Smooth muscle cell (in vitro differentiated cells): ENCODE data around the gene DNAH3. TPM values are rescaled to one million over a fixed set of nuclear protein-coding genes. Genes with fewer than 3 reads are reported as not detected.

Source experiments
- DNase-seq: peaks from one replicate; lab custom pipeline; 2025; ENCODE audit not compliant: unreplicated experiment; lab: John Stamatoyannopoulos, UW
- H2AFZ ChIP-seq: fragments of 200-600 bp; sonication (generic); 2 replicates; pipeline ENCODE4 v1.6.0; 2016; ENCODE audit warnings: antibody characterized with exemption, low read depth, mild to moderate bottlenecking
- H3F3A ChIP-seq: fragments of 200-600 bp; sonication (generic); 2 replicates; pipeline ENCODE4 v1.6.0; 2017; ENCODE audit warnings: antibody characterized with exemption, low read depth
- H3K27ac ChIP-seq: fragments of 200-600 bp; sonication (generic); 2 replicates; pipeline ENCODE4 v1.5.1; 2016; ENCODE audit warnings: low read depth, mild to moderate bottlenecking
- H3K27me3 ChIP-seq: fragments of 200-600 bp; sonication (generic); 2 replicates; pipeline ENCODE4 v1.6.1; 2016; ENCODE audit warnings: low read depth, mild to moderate bottlenecking
- H3K36me3 ChIP-seq: fragments of 200-600 bp; sonication (generic); 2 replicates; pipeline ENCODE4 v1.5.1; 2016; ENCODE audit warnings: low read depth
- H3K4me1 ChIP-seq: fragments of 200-600 bp; sonication (generic); 2 replicates; pipeline ENCODE4 v1.5.1; 2016; ENCODE audit warnings: low read depth
- H3K4me2 ChIP-seq: fragments of 200-600 bp; sonication (generic); 2 replicates; pipeline ENCODE4 v1.6.0; 2016; ENCODE audit warnings: mild to moderate bottlenecking
- H3K4me3 ChIP-seq: fragments of 200-600 bp; sonication (generic); 2 replicates; pipeline ENCODE4 v1.5.1; 2016; ENCODE audit warnings: mild to moderate bottlenecking
- H3K79me2 ChIP-seq: fragments of 200-600 bp; sonication (generic); 2 replicates; pipeline ENCODE4 v1.6.0; 2016; ENCODE audit warnings: low read depth, mild to moderate bottlenecking
- H3K9ac ChIP-seq: fragments of 200-600 bp; sonication (generic); 2 replicates; pipeline ENCODE4 v1.6.0; 2016; ENCODE audit warnings: low read depth
- H3K9me3 ChIP-seq: fragments of 200-600 bp; sonication (generic); replicated peaks from 2 replicates; pipeline ENCODE4 v1.5.1; 2016; ENCODE audit warnings: low read depth
- H4K20me1 ChIP-seq: fragments of 200-600 bp; sonication (generic); 2 replicates; pipeline ENCODE4 v1.6.0; 2016; ENCODE audit warnings: low read depth
- WGBS: methylation state at CpG from one replicate; pipeline ENCODE4 v1.1.7; 2016; ENCODE audit warnings: low lambda C conversion rate; 5-methylcytosine and 5-hydroxymethylcytosine counted together
- polyA plus RNA-seq: library from polyadenylated mRNA; unstranded; fragments of >200 nt; fragmentation: Nextera tagmentation; extraction: Ambion mirVana; gene quantifications from 2 replicates; pipeline ENCODE4 v1.2.1, GENCODE V29; 2016
- total RNA-seq: library from RNA; depleted of rRNA; stranded (reverse); fragments of >200 nt; gene quantifications from 2 replicates; pipeline ENCODE4 v1.2.3, GENCODE V29; 2014
- TF ChIP-seq, protein P1 (sequence below): fragments of 200-600 bp; sonication (generic); IDR thresholded peaks from 2 replicates; pipeline ENCODE4 v1.5.1; 2017; ENCODE audit warnings: borderline replicate concordance, mild to moderate bottlenecking, antibody characterized with exemption; ENCODE audit not compliant: insufficient read depth, poor library complexity, severe bottlenecking

DNAH3 gene, protein sequence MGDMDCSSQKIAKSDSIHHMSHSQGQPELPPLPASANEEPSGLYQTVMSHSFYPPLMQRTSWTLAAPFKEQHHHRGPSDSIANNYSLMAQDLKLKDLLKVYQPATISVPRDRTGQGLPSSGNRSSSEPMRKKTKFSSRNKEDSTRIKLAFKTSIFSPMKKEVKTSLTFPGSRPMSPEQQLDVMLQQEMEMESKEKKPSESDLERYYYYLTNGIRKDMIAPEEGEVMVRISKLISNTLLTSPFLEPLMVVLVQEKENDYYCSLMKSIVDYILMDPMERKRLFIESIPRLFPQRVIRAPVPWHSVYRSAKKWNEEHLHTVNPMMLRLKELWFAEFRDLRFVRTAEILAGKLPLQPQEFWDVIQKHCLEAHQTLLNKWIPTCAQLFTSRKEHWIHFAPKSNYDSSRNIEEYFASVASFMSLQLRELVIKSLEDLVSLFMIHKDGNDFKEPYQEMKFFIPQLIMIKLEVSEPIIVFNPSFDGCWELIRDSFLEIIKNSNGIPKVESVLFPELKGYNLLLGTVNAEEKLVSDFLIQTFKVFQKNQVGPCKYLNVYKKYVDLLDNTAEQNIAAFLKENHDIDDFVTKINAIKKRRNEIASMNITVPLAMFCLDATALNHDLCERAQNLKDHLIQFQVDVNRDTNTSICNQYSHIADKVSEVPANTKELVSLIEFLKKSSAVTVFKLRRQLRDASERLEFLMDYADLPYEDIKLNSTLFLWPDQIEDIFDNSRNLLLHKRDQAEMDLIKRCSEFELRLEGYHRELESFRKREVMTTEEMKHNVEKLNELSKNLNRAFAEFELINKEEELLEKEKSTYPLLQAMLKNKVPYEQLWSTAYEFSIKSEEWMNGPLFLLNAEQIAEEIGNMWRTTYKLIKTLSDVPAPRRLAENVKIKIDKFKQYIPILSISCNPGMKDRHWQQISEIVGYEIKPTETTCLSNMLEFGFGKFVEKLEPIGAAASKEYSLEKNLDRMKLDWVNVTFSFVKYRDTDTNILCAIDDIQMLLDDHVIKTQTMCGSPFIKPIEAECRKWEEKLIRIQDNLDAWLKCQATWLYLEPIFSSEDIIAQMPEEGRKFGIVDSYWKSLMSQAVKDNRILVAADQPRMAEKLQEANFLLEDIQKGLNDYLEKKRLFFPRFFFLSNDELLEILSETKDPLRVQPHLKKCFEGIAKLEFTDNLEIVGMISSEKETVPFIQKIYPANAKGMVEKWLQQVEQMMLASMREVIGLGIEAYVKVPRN (N-terminal part only)
- not detected in 2 replicates for total RNA-seq
- polyA plus RNA-seq = not detected in 2 replicates

DNA sequence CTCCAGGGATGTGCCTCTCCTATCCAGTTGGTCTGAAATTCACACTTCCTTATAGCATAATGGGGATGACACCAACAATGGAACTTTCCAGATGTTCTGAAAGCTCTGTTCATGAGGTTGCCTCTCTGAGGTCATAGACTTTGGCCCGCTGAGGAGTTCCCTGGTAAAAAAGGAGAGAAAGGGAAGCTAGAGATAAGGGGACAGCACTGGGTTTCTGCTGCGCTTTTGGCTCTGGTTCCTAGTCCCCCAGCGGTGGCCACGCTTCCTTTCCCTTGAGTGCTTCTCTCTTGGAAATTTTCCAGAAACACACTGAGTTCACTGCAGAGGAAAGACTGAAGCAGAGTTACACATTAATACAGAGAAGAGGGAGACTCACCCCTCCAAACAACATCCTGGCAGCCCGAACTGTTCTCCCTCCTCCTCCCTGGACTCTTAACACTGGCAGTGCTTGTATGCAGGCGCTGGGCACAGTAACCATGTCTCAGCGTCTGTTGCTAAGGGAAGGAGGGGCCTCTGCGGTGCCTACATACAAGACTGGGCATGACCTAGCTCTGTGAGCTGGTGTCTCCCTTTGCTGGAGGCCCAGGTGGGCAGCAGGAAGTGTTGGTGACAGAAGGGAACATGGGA lies at the start of gene DNAH3:
Gene DNAH3, minus strand, starts transcription at position 472 of the 627 bp plus-strand sequence. CDS start 527 bp downstream, outside the sequence.
- Histone ChIP-seq H3K27me3 (peaks cover 2% of the 10 kb centered on the region), H2AFZ (no peak within 1 kb of the TSS), H3K9me3 (no peaks in the 10 kb centered on the region), H3K4me1 (no peaks in the 10 kb centered on the region), H3K79me2 (no peaks in the 10 kb centered on the region), H3F3A (no peaks in the 10 kb centered on the region), H4K20me1 (no peaks in the 10 kb centered on the region), H3K36me3 (no peaks in the 10 kb centered on the region), H3K4me3 (no peak within 1 kb of the TSS), H3K9ac (no peak within 1 kb of the TSS), H3K4me2 (no peak within 1 kb of the TSS), H3K27ac (no peak within 1 kb of the TSS)
- TF ChIP-seq, protein P1, sequence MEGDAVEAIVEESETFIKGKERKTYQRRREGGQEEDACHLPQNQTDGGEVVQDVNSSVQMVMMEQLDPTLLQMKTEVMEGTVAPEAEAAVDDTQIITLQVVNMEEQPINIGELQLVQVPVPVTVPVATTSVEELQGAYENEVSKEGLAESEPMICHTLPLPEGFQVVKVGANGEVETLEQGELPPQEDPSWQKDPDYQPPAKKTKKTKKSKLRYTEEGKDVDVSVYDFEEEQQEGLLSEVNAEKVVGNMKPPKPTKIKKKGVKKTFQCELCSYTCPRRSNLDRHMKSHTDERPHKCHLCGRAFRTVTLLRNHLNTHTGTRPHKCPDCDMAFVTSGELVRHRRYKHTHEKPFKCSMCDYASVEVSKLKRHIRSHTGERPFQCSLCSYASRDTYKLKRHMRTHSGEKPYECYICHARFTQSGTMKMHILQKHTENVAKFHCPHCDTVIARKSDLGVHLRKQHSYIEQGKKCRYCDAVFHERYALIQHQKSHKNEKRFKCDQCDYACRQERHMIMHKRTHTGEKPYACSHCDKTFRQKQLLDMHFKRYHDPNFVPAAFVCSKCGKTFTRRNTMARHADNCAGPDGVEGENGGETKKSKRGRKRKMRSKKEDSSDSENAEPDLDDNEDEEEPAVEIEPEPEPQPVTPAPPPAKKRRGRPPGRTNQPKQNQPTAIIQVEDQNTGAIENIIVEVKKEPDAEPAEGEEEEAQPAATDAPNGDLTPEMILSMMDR = no peak
- DNase-seq = no peak
- WGBS = 85% methylated on average over 8 of the region's 8 CpGs

DNA sequence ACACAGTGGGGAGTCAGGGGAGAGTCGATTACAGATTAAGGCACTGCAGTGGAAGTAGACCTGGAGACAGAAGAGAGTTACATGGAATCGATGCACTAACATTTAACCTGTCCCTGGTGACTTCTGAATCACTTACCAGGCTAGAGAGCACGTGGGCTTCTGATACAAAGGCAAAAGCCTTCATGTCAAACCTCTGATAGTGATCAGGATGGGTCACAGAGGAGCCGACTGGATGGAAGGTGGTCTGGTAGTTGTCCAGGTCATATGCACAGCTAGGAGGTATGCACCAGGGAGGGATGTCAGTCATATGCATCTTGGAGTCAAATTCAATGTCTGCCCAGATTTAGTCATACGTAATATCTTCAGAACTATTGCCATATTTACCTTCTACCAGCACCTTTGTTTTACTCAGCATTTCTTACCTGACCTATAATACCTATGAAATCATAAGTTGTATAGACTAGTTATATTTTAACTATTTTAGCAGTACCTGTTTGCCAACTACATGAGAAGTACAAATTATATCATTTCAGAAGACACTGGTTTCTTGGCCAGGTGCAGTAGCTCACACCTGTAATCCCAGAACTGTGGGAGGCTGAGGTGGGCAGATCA lies 49.1 kb upstream of the DNAH3 start:
- no peaks in the 10 kb centered on the region for H4K20me1 ChIP-seq
- TF ChIP-seq, protein P1 = no peak
- no peaks in the 10 kb centered on the region for H3F3A ChIP-seq
- H3K27ac ChIP-seq = no peak overlapping the region
- WGBS = 82% methylated on average over 5 of the region's 5 CpGs
- no peaks in the 10 kb centered on the region for H3K9me3 ChIP-seq
- H3K4me1 ChIP-seq = no peaks in the 10 kb centered on the region
- H3K36me3 ChIP-seq = no peaks in the 10 kb centered on the region
- no peak overlapping the region for H3K4me2 ChIP-seq
- no peak overlapping the region for H3K4me3 ChIP-seq
- H3K79me2 ChIP-seq = no peaks in the 10 kb centered on the region
- H3K27me3 ChIP-seq = peaks cover 17% of the 10 kb centered on the region
- no peak overlapping the region for H3K9ac ChIP-seq
- no peak overlapping the region for H2AFZ ChIP-seq
- no peak for DNase-seq

DNA sequence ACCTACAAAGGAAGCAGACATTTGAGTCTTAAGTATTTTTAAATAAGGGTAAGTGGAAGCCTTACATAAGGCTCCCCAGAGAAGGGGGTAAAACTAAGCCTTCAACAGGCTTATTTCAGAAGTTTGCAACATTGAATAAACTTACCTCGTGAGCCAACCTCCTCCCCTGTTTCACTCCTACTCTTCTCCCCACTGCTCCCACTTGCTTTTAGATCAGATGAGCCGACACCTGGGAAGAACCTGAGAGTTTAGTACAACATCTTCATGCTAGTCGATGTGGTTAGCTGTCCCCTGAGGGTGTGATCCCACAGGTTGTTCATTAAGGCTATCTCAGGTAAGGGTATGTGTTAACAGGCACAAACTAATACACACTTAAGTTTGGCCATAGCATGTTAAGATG lies 47.0 kb upstream of the DNAH3 start:
- Histone ChIP-seq H3K79me2 (no peaks in the 10 kb centered on the region), H3K9me3 (no peaks in the 10 kb centered on the region), H3K4me3 (no peak overlapping the region), H3K4me2 (no peak overlapping the region), H2AFZ (no peak overlapping the region), H3F3A (no peaks in the 10 kb centered on the region), H3K27me3 (peaks cover 17% of the 10 kb centered on the region), H4K20me1 (no peaks in the 10 kb centered on the region), H3K36me3 (no peaks in the 10 kb centered on the region), H3K9ac (no peak overlapping the region), H3K4me1 (no peaks in the 10 kb centered on the region), H3K27ac (no peak overlapping the region)
- TF ChIP-seq, protein P1 = no peak
- 86% methylated on average over 3 of the region's 3 CpGs for WGBS
- DNase-seq = no peak
